Panc1 (cell line): ENCODE data around the gene VEGFD. TPM values are rescaled to one million over a fixed set of nuclear protein-coding genes. Genes with fewer than 3 reads are reported as not detected.

Experiments
- ATAC-seq: fragments of 200-7000 bp; cut with Tn5 transposase; 2 replicates; pipeline ENCODE4 v1.9.1; 2020; ENCODE audit warnings: mild to moderate bottlenecking, moderate library complexity
- BruUV-seq: library from RNA; stranded (reverse); fragments of 400-500 nt; replicated peaks from 2 replicates; lab custom pipeline; 2021; lab: Mats Ljungman, UMichigan
- CTCF ChIA-PET: fragments of 300-600 bp; sonication (Branson Sonifier 250); formaldehyde crosslinking; loops from one replicate; lab custom pipeline; 2022; ENCODE audit warnings: antibody characterized with exemption; lab: Charles Lee
- POLR2A ChIA-PET: fragments of 300-600 bp; sonication (Branson Sonifier 250); formaldehyde crosslinking; loops from one replicate; lab custom pipeline; 2022; ENCODE audit warnings: antibody characterized with exemption; lab: Charles Lee
- DNase-seq: peaks from one replicate; pipeline ENCODE4 v3.0.0-alpha.2; 2010; ENCODE audit warnings: low read depth, low spot score
- H3K27ac ChIP-seq: 2 replicates; pipeline ENCODE4 v1.5.1; 2011; ENCODE audit warnings: mild to moderate bottlenecking, low read length, inconsistent platforms
- H3K27me3 ChIP-seq: fragments of 200-500 bp; sonication (Bioruptor generic); 2 replicates; pipeline ENCODE4 v1.6.0; 2014; ENCODE audit warnings: low read length, inconsistent platforms; ENCODE audit not compliant: control insufficient read depth, insufficient read depth
- H3K36me3 ChIP-seq: fragments of 200-500 bp; sonication (Bioruptor generic); 2 replicates; pipeline ENCODE4 v1.5.1; 2014; ENCODE audit warnings: inconsistent platforms, mild to moderate bottlenecking, low read length, moderate library complexity; ENCODE audit not compliant: control insufficient read depth, insufficient read depth
- H3K4me1 ChIP-seq: 2 replicates; pipeline ENCODE4 v1.5.1; 2011; ENCODE audit warnings: inconsistent platforms, mild to moderate bottlenecking, low read length, moderate library complexity; ENCODE audit not compliant: control insufficient read depth, insufficient read depth
- H3K4me3 ChIP-seq, 2 experiments: 2 replicates each; pipeline ENCODE4 v1.5.1; 2011 to 2012; ENCODE audit warnings: low read depth in 2 of 2, low read length in 2 of 2, mild to moderate bottlenecking in 2 of 2, inconsistent platforms in 1 of 2, moderate library complexity in 1 of 2
- H3K9me3 ChIP-seq: fragments of 200-500 bp; sonication (Bioruptor generic); 2 replicates; pipeline ENCODE4 v1.5.1; 2014; ENCODE audit warnings: low read depth, mild to moderate bottlenecking, inconsistent platforms, low read length, moderate library complexity; ENCODE audit not compliant: control insufficient read depth, insufficient read depth
- CTCF ChIP-seq: fragments of 450-650 bp; IDR thresholded peaks from 2 replicates; pipeline ENCODE4 v1.5.1; 2017; ENCODE audit warnings: mild to moderate bottlenecking
- POLR2AphosphoS5 ChIP-seq: IDR thresholded peaks from 2 replicates; pipeline ENCODE4 v1.6.1; 2012; ENCODE audit warnings: mild to moderate bottlenecking, low read depth, low read length, moderate library complexity
- REST ChIP-seq, 2 experiments: IDR thresholded peaks; 2 replicates each; pipeline ENCODE4 v1.6.1; 2011 to 2012; ENCODE audit warnings: low read depth in 2 of 2, control low read depth in 1 of 2, low read length in 1 of 2, mild to moderate bottlenecking in 1 of 2, moderate library complexity in 1 of 2; ENCODE audit not compliant: insufficient read depth in 1 of 2
- SIN3A ChIP-seq: IDR thresholded peaks from 2 replicates; pipeline ENCODE4 v1.6.1; 2012; ENCODE audit warnings: low read depth, mild to moderate bottlenecking, low read length, moderate library complexity, borderline replicate concordance; ENCODE audit not compliant: insufficient read depth
- TCF7L2 ChIP-seq: IDR thresholded peaks from 2 replicates; pipeline ENCODE4 v1.6.1; 2011; ENCODE audit warnings: mild to moderate bottlenecking, low read depth, low read length, inconsistent platforms
- in situ Hi-C: cut with HindIII; loops from 2 replicates; pipeline ENCODE4 v1.10.0; 2016; ENCODE audit warnings: low sequenced_read_pairs, low pct_unique_long_range_greater_than_20kb
- intact Hi-C: fragments of 100-400 bp; cut with micrococcal nuclease; formaldehyde crosslinking; loops from one replicate; pipeline ENCODE4 v1.10.0; 2022; ENCODE audit not compliant: unreplicated experiment
- total RNA-seq: library from RNA; stranded (reverse); gene quantifications from one replicate; pipeline ENCODE4 v1.2.1, GENCODE V29; 2021; ENCODE audit not compliant: unreplicated experiment

Gene VEGFD
- total RNA-seq, 1 experiment from 2014 or later: not detected

- Histone ChIP-seq H3K9me3 (no peaks in the 10 kb centered on the region), H3K4me1 (no peaks in the 10 kb centered on the region), H3K27me3 (no peaks in the 10 kb centered on the region), H3K36me3 (no peaks in the 10 kb centered on the region), H3K4me3 (no peak overlapping the region), H3K27ac (no peak overlapping the region)
- intact Hi-C loops: no loop called here
- DNase-seq: no peak
- no peak for TF ChIP-seq SIN3A
- no peak for TF ChIP-seq POLR2AphosphoS5
- no peak for TF ChIP-seq REST (IDR thresholded peaks at IDR 0.05; ENCODE audit: insufficient read depth in 1 of 2, low read depth in 2 of 2, low read length in 1 of 2)
- ChIA-PET CTCF (no interaction called here), POLR2A (no interaction called here)
- no peak for ATAC-seq
- in situ Hi-C loops: no loop called here
- BruUV-seq: no TSS peak
Measured at GRCh38 chrX:15410947-15411346, 26.7 kb upstream of the VEGFD start.

- intact Hi-C loops: no loop called here
- Histone ChIP-seq H3K27me3 (no peaks in the 10 kb centered on the region), H3K36me3 (no peaks in the 10 kb centered on the region), H3K4me1 (no peaks in the 10 kb centered on the region), H3K4me3 (no peak overlapping the region), H3K9me3 (no peaks in the 10 kb centered on the region), H3K27ac (no peak overlapping the region)
- no peak for DNase-seq
- in situ Hi-C loops: no loop called here
- no peak for ATAC-seq
- POLR2A ChIA-PET: no interaction called here
- TF ChIP-seq TCF7L2 (no peak), SIN3A (no peak), CTCF (no peak), REST (IDR thresholded peaks at IDR 0.05; ENCODE audit: insufficient read depth in 1 of 2, low read depth in 2 of 2, low read length in 1 of 2) (no peak)
- CTCF ChIA-PET: no interaction called here
- no TSS peak for BruUV-seq
Measured at GRCh38 chrX:15410430-15410829, 26.2 kb upstream of the VEGFD start.
